ENCODE results near the gene EXOC6B.

GRCh38 chr2:72220170-72220569 is 605.7 kb downstream of the EXOC6B start:
- no peak for TF ChIP-seq CTCF (IDR thresholded peaks at IDR 0.05)
- no peak for TF ChIP-seq POLR2A (IDR thresholded peaks at IDR 0.05)
